ENCODE measurements around the gene ALG10B. TPM values are rescaled to one million over a fixed set of nuclear protein-coding genes. Genes with fewer than 3 reads are reported as not detected.

ALG10B gene
- polyA plus RNA-seq, 1 donor (not counting 4 experiments of a cell fraction or from before 2014, with no cell fraction given) = 4.5 TPM

GRCh38 chr12:38370311-38370710, 53.7 kb downstream of the ALG10B start:
- no peaks in the 10 kb centered on the region for H3K27me3 ChIP-seq (ENCODE audit: control insufficient read depth, extremely low read depth, insufficient read depth, low read length)
- no peak overlapping the region for H3K4me2 ChIP-seq (ENCODE audit: control insufficient read depth, extremely low read depth, insufficient read depth, low read depth, low read length)
- H3K9me1 ChIP-seq (ENCODE audit: control insufficient read depth, extremely low read depth, insufficient read depth, low read length) = no peaks in the 10 kb centered on the region
- no peak overlapping the region for H3K27ac ChIP-seq (ENCODE audit: control insufficient read depth, insufficient read depth, low read length)
- no peaks in the 10 kb centered on the region for H3K9me3 ChIP-seq (ENCODE audit: control insufficient read depth, low read depth, low read length)
- no peak overlapping the region for H2AFZ ChIP-seq (ENCODE audit: control insufficient read depth, low read length)
- DNase-seq (ENCODE audit: low read depth, low spot score) (no peak), FAIRE-seq (no peak)
- no peak overlapping the region for H3K4me3 ChIP-seq (ENCODE audit: control insufficient read depth in 2 of 3, extremely low read depth in 1 of 3, insufficient read depth in 2 of 3, low read depth in 1 of 3, low read length in 3 of 3)
- TF ChIP-seq CTCF (optimal IDR thresholded peaks at IDR 0.05 in 1 of 3, IDR thresholded peaks at IDR 0.05 in 1 of 3, conservative IDR thresholded peaks at IDR 0.05 in 1 of 3; ENCODE audit: extremely low read depth in 1 of 3, insufficient read depth in 2 of 3, low read length in 3 of 3) = no peak
- H3K4me1 ChIP-seq (ENCODE audit: control insufficient read depth, extremely low read depth, insufficient read depth, low read length) = no peaks in the 10 kb centered on the region
- H3K79me2 ChIP-seq (ENCODE audit: control insufficient read depth, insufficient read depth, low read length) = no peaks in the 10 kb centered on the region
- H3K9ac ChIP-seq (ENCODE audit: control insufficient read depth, extremely low read depth, insufficient read depth, low read length) = no peak overlapping the region
- no peaks in the 10 kb centered on the region for H4K20me1 ChIP-seq (ENCODE audit: control insufficient read depth, extremely low read depth, insufficient read depth, low read length)
- dilution Hi-C loops (cut with MboI; ENCODE audit: extremely low pct_ligation_motif_present, low sequenced_read_pairs) = no loop called here
- no peaks in the 10 kb centered on the region for H3K36me3 ChIP-seq (ENCODE audit: control insufficient read depth in 2 of 2, extremely low read depth in 1 of 2, insufficient read depth in 2 of 2, low read length in 2 of 2)

- no peak for TF ChIP-seq EZH2 (IDR thresholded peaks at IDR 0.05; ENCODE audit: low read length)
- no peak for TF ChIP-seq CTCF (optimal IDR thresholded peaks at IDR 0.05 in 1 of 3, IDR thresholded peaks at IDR 0.05 in 1 of 3, conservative IDR thresholded peaks at IDR 0.05 in 1 of 3; ENCODE audit: extremely low read depth in 1 of 3, insufficient read depth in 2 of 3, low read length in 3 of 3)
- no peak overlapping the region for H3K4me3 ChIP-seq (ENCODE audit: control insufficient read depth in 2 of 3, extremely low read depth in 1 of 3, insufficient read depth in 2 of 3, low read depth in 1 of 3, low read length in 3 of 3)
- H3K79me2 ChIP-seq (ENCODE audit: control insufficient read depth, insufficient read depth, low read length) = no peaks in the 10 kb centered on the region
- no peaks in the 10 kb centered on the region for H3K27me3 ChIP-seq (ENCODE audit: control insufficient read depth, extremely low read depth, insufficient read depth, low read length)
- no peak overlapping the region for H3K27ac ChIP-seq (ENCODE audit: control insufficient read depth, insufficient read depth, low read length)
- no peak overlapping the region for H3K9ac ChIP-seq (ENCODE audit: control insufficient read depth, extremely low read depth, insufficient read depth, low read length)
- no peak overlapping the region for H2AFZ ChIP-seq (ENCODE audit: control insufficient read depth, low read length)
- FAIRE-seq (no peak), DNase-seq (ENCODE audit: low read depth, low spot score) (no peak)
- no peaks in the 10 kb centered on the region for H3K36me3 ChIP-seq (ENCODE audit: control insufficient read depth in 2 of 2, extremely low read depth in 1 of 2, insufficient read depth in 2 of 2, low read length in 2 of 2)
- dilution Hi-C loops (cut with MboI; ENCODE audit: extremely low pct_ligation_motif_present, low sequenced_read_pairs) = no loop called here
- H3K9me3 ChIP-seq (ENCODE audit: control insufficient read depth, low read depth, low read length) = no peaks in the 10 kb centered on the region
- no peaks in the 10 kb centered on the region for H4K20me1 ChIP-seq (ENCODE audit: control insufficient read depth, extremely low read depth, insufficient read depth, low read length)
- H3K4me1 ChIP-seq (ENCODE audit: control insufficient read depth, extremely low read depth, insufficient read depth, low read length) = no peaks in the 10 kb centered on the region
- no peak overlapping the region for H3K4me2 ChIP-seq (ENCODE audit: control insufficient read depth, extremely low read depth, insufficient read depth, low read depth, low read length)
- no peaks in the 10 kb centered on the region for H3K9me1 ChIP-seq (ENCODE audit: control insufficient read depth, extremely low read depth, insufficient read depth, low read length)
These were observed 57.2 kb downstream of the ALG10B start for GRCh38 chr12:38373784-38374183.
